HPDE6-E6E7 (cell line): ENCODE results near the gene COPG2.
"Not testable (repeated sequence)": the region's sequence is repeated elsewhere in the genome, so short reads cannot be mapped to it uniquely, and the experiment has no call there.

Experiments used
- DNase-seq: peaks from one replicate; pipeline ENCODE4 v3.0.0; 2011; ENCODE audit warnings: missing footprints; ENCODE audit errors: extremely low spot score

COPG2 gene

GRCh38 chr7:130649004-130649790 lies 19.4 kb downstream of the COPG2 start:
- DNase-seq = no peak

- no peak for DNase-seq
Observed at GRCh38 chr7:130648580-130648979, 20.0 kb downstream of the COPG2 start.

GRCh38 chr7:130642383-130642782 lies 26.2 kb downstream of the COPG2 start:
- no peak for DNase-seq

- no peak for DNase-seq
Observed at GRCh38 chr7:130641497-130641896, 27.1 kb downstream of the COPG2 start.

- no peak for DNase-seq
Observed at GRCh38 chr7:130641040-130641439, 27.5 kb downstream of the COPG2 start.

- DNase-seq = no peak
Observed at GRCh38 chr7:130639388-130639787, 29.2 kb downstream of the COPG2 start.

GRCh38 chr7:130632111-130632510 lies 36.4 kb downstream of the COPG2 start:
- DNase-seq = peak; percentile 11

GRCh38 chr7:130628901-130629300 lies 39.6 kb downstream of the COPG2 start:
- DNase-seq = no peak

- no peak for DNase-seq
Observed at GRCh38 chr7:130627775-130628174, 40.8 kb downstream of the COPG2 start.

- no peak for DNase-seq
Observed at GRCh38 chr7:130622866-130623265, 45.7 kb downstream of the COPG2 start.

- DNase-seq = no peak
Observed at GRCh38 chr7:130615583-130615982, 53.0 kb downstream of the COPG2 start.

GRCh38 chr7:130614449-130614848 lies 54.1 kb downstream of the COPG2 start:
- DNase-seq = no peak

GRCh38 chr7:130611218-130611617 lies 57.3 kb downstream of the COPG2 start:
- DNase-seq = no peak

GRCh38 chr7:130607066-130607465 lies 61.5 kb downstream of the COPG2 start:
- not testable (repeated sequence) for DNase-seq

- DNase-seq = no peak
Observed at GRCh38 chr7:130606161-130606560, 62.4 kb downstream of the COPG2 start.

GRCh38 chr7:130598056-130598455 lies 70.5 kb downstream of the COPG2 start:
- no peak for DNase-seq

GRCh38 chr7:130595986-130596385 lies 72.6 kb downstream of the COPG2 start:
- DNase-seq = no peak

- DNase-seq = no peak
Observed at GRCh38 chr7:130593033-130593432, 75.5 kb downstream of the COPG2 start.

- DNase-seq = not testable (repeated sequence)
Observed at GRCh38 chr7:130591464-130591863, 77.1 kb downstream of the COPG2 start.

GRCh38 chr7:130585932-130586331 lies 82.6 kb downstream of the COPG2 start:
- DNase-seq = not testable (repeated sequence)

GRCh38 chr7:130575110-130575509 lies 93.4 kb downstream of the COPG2 start:
- DNase-seq = not testable (repeated sequence)

GRCh38 chr7:130570144-130570543 lies 98.4 kb downstream of the COPG2 start:
- not testable (repeated sequence) for DNase-seq

GRCh38 chr7:130566898-130567280 lies 101.7 kb downstream of the COPG2 start:
- no peak for DNase-seq
